Calu3 (cell line): Measurements from ENCODE around the gene NTM. TPM values are rescaled to one million over a fixed set of nuclear protein-coding genes. Genes with fewer than 3 reads are reported as not detected.

Source experiments
- BruUV-seq: library from RNA; stranded (reverse); fragments of 400-500 nt; replicated peaks from 2 replicates; lab custom pipeline; 2021; lab: Mats Ljungman, UMichigan
- CTCF ChIA-PET: fragments of 300-600 bp; sonication (Branson Sonifier 250); formaldehyde crosslinking; loops from one replicate; lab custom pipeline; 2022; ENCODE audit warnings: antibody characterized with exemption; lab: Charles Lee
- DNase-seq: peaks from one replicate; pipeline ENCODE4 v3.0.0; 2022
- H3K27ac Mint-ChIP-seq: one replicate; pipeline ENCODE4 v1.8.0; 2022; ENCODE audit warnings: mixed read lengths; ENCODE audit not compliant: unreplicated experiment
- H3K27me3 Mint-ChIP-seq: one replicate; pipeline ENCODE4 v1.8.0; 2022; ENCODE audit warnings: mixed read lengths; ENCODE audit not compliant: unreplicated experiment
- H3K36me3 Mint-ChIP-seq: one replicate; pipeline ENCODE4 v1.8.0; 2022; ENCODE audit warnings: mild to moderate bottlenecking, moderate library complexity, mixed read lengths; ENCODE audit not compliant: insufficient read depth, unreplicated experiment
- H3K4me1 Mint-ChIP-seq: one replicate; pipeline ENCODE4 v1.8.0; 2022; ENCODE audit warnings: mild to moderate bottlenecking, low read depth, mixed read lengths; ENCODE audit not compliant: unreplicated experiment
- H3K4me3 Mint-ChIP-seq: one replicate; pipeline ENCODE4 v1.8.0; 2022; ENCODE audit warnings: mild to moderate bottlenecking, low read depth, moderate library complexity, mixed read lengths; ENCODE audit not compliant: unreplicated experiment
- H3K9me3 Mint-ChIP-seq: one replicate; pipeline ENCODE4 v1.8.0; 2022; ENCODE audit warnings: low read depth, mixed read lengths; ENCODE audit not compliant: unreplicated experiment
- CTCF ChIP-seq: fragments of 200-600 bp; IDR thresholded peaks from one replicate; pipeline ENCODE4 v1.8.0; 2022; ENCODE audit warnings: antibody characterized with exemption; ENCODE audit not compliant: unreplicated experiment
- intact Hi-C: fragments of 100-400 bp; cut with micrococcal nuclease; formaldehyde crosslinking; loops from one replicate; pipeline ENCODE4 v1.10.0; 2022; ENCODE audit not compliant: unreplicated experiment
- total RNA-seq: library from RNA; stranded (reverse); gene quantifications from 2 replicates; pipeline ENCODE4 v1.2.3, GENCODE V29; 2022

The NTM gene
- total RNA-seq, 1 experiment from 2014 or later, result not detected

GRCh38 chr11:131886201-131886600 is 515.8 kb downstream of the NTM start:
- H3K36me3 Mint-ChIP-seq, result no peaks in the 10 kb centered on the region
- intact Hi-C loops, result no loop called here
- no peak for TF ChIP-seq CTCF
- H3K27ac Mint-ChIP-seq, result no peak overlapping the region
- H3K4me1 Mint-ChIP-seq, result no peaks in the 10 kb centered on the region
- no peaks in the 10 kb centered on the region for H3K9me3 Mint-ChIP-seq
- no TSS peak for BruUV-seq
- DNase-seq, result no peak
- no peaks in the 10 kb centered on the region for H3K27me3 Mint-ChIP-seq
- CTCF ChIA-PET, result no interaction called here
- no peak overlapping the region for H3K4me3 Mint-ChIP-seq

GRCh38 chr11:131888230-131888855 is 517.9 kb downstream of the NTM start:
- intact Hi-C loops, result no loop called here
- no peak for DNase-seq
- Mint-ChIP-seq H3K9me3 (peaks cover 6% of the 10 kb centered on the region), H3K4me1 (no peaks in the 10 kb centered on the region), H3K36me3 (no peaks in the 10 kb centered on the region), H3K27ac (no peak overlapping the region), H3K4me3 (no peak overlapping the region), H3K27me3 (no peaks in the 10 kb centered on the region)
- CTCF ChIA-PET, result no interaction called here
- TF ChIP-seq CTCF, result no peak
- BruUV-seq, result no TSS peak

- peaks cover 6% of the 10 kb centered on the region for H3K9me3 Mint-ChIP-seq
- intact Hi-C loops, result no loop called here
These were observed 518.7 kb downstream of the NTM start for GRCh38 chr11:131889146-131889577.

GRCh38 chr11:131889760-131890581 is 519.6 kb downstream of the NTM start:
- intact Hi-C loops, result no loop called here
- no peak overlapping the region for H3K4me3 Mint-ChIP-seq
- no peak overlapping the region for H3K27ac Mint-ChIP-seq
- BruUV-seq, result no TSS peak
- peaks cover 6% of the 10 kb centered on the region for H3K9me3 Mint-ChIP-seq
- no peaks in the 10 kb centered on the region for H3K4me1 Mint-ChIP-seq
- no peak for DNase-seq
- H3K36me3 Mint-ChIP-seq, result no peaks in the 10 kb centered on the region
- TF ChIP-seq CTCF, result no peak
- H3K27me3 Mint-ChIP-seq, result no peaks in the 10 kb centered on the region
- CTCF ChIA-PET, result no interaction called here

More at GRCh38 chr11:131889146-131889577, 518.7 kb downstream of the NTM start:
- H3K27ac Mint-ChIP-seq, result no peak overlapping the region
- H3K27me3 Mint-ChIP-seq, result no peaks in the 10 kb centered on the region
- H3K4me3 Mint-ChIP-seq, result no peak overlapping the region
- H3K4me1 Mint-ChIP-seq, result no peaks in the 10 kb centered on the region
- BruUV-seq, result no TSS peak
- CTCF ChIA-PET, result no interaction called here
- TF ChIP-seq CTCF, result no peak
- H3K36me3 Mint-ChIP-seq, result no peaks in the 10 kb centered on the region
- DNase-seq, result no peak
